Neural cell (in vitro differentiated cells): Measurements from ENCODE around the gene KRTAP29-1.

Source experiments
- POLR2AphosphoS5 ChIP-seq: IDR thresholded peaks from 2 replicates; pipeline ENCODE4 v1.6.1; 2012
- RAD21 ChIP-seq: fragments of 450-650 bp; conservative IDR thresholded peaks from 2 replicates; pipeline ENCODE4 v1.6.1; 2014; ENCODE audit warnings: antibody characterized with exemption, mild to moderate bottlenecking, moderate library complexity
- SMC3 ChIP-seq: fragments of 450-650 bp; conservative IDR thresholded peaks from 2 replicates; pipeline ENCODE4 v1.6.1; 2014; ENCODE audit warnings: antibody characterized with exemption, mild to moderate bottlenecking, moderate library complexity; ENCODE audit not compliant: poor library complexity
- TAF1 ChIP-seq: IDR thresholded peaks from 2 replicates; pipeline ENCODE4 v1.6.1; 2012; ENCODE audit warnings: low read depth
- TF ChIP-seq, protein P1 (sequence below): fragments of 450-650 bp; IDR thresholded peaks from 2 replicates; pipeline ENCODE4 v1.5.1; 2014; ENCODE audit warnings: antibody characterized with exemption, mild to moderate bottlenecking, moderate library complexity; ENCODE audit not compliant: poor library complexity, severe bottlenecking
- TF ChIP-seq, protein P2 (sequence below): IDR thresholded peaks from 2 replicates; pipeline ENCODE4 v1.6.1; 2012; ENCODE audit warnings: borderline replicate concordance

DNA sequence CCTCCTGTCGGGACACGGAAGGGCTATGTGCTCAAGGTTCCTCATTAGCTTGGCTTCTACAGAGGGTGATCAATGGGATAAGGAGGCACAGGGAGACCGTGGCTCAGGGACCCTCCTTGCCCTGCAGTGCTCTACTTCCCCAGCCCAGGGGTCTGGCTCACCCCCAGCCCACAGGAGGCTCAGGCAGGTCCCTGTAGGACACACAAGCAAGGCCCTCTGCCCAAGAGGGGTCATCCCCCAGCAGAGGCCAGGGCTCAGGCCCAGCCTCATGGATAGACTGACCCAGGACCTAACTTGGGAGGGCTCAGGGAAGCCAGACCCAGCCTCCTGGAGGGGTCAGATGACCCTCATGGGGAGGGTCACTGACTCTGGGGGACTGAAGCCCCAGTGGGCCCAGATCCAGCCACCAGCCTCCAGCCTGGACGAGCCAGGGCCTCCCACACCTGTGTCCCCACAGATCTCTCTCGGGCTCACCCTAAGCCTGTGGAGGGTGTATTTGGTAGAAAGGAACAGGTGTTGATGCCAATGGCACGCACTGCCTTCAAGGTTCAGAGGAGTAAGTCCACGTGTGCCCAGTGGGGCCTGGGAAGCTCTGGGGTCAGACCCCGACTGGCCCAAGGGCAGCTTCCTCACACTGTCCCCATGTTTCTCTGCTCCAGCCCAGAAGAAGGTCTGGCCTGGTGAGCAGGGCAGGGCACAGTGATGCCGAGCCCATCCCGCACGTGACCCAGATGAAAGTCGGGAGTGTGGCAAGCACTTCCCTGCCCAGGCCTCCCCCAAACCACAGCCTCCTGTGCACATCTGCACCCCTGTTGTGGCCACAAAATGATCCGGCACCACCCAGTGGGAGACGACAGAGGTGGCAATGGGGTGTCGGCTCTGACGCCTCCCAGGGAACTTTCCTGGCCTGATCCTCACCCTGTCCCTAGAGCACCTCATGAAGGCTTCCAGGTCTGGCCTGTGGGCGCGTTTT is 23.8 kb upstream of the KRTAP29-1 start:
- TF ChIP-seq SMC3 (no peak), TAF1 (no peak), POLR2AphosphoS5 (no peak), RAD21 (no peak)
- TF ChIP-seq, protein P1, sequence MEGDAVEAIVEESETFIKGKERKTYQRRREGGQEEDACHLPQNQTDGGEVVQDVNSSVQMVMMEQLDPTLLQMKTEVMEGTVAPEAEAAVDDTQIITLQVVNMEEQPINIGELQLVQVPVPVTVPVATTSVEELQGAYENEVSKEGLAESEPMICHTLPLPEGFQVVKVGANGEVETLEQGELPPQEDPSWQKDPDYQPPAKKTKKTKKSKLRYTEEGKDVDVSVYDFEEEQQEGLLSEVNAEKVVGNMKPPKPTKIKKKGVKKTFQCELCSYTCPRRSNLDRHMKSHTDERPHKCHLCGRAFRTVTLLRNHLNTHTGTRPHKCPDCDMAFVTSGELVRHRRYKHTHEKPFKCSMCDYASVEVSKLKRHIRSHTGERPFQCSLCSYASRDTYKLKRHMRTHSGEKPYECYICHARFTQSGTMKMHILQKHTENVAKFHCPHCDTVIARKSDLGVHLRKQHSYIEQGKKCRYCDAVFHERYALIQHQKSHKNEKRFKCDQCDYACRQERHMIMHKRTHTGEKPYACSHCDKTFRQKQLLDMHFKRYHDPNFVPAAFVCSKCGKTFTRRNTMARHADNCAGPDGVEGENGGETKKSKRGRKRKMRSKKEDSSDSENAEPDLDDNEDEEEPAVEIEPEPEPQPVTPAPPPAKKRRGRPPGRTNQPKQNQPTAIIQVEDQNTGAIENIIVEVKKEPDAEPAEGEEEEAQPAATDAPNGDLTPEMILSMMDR: no peak
- TF ChIP-seq, protein P2, sequence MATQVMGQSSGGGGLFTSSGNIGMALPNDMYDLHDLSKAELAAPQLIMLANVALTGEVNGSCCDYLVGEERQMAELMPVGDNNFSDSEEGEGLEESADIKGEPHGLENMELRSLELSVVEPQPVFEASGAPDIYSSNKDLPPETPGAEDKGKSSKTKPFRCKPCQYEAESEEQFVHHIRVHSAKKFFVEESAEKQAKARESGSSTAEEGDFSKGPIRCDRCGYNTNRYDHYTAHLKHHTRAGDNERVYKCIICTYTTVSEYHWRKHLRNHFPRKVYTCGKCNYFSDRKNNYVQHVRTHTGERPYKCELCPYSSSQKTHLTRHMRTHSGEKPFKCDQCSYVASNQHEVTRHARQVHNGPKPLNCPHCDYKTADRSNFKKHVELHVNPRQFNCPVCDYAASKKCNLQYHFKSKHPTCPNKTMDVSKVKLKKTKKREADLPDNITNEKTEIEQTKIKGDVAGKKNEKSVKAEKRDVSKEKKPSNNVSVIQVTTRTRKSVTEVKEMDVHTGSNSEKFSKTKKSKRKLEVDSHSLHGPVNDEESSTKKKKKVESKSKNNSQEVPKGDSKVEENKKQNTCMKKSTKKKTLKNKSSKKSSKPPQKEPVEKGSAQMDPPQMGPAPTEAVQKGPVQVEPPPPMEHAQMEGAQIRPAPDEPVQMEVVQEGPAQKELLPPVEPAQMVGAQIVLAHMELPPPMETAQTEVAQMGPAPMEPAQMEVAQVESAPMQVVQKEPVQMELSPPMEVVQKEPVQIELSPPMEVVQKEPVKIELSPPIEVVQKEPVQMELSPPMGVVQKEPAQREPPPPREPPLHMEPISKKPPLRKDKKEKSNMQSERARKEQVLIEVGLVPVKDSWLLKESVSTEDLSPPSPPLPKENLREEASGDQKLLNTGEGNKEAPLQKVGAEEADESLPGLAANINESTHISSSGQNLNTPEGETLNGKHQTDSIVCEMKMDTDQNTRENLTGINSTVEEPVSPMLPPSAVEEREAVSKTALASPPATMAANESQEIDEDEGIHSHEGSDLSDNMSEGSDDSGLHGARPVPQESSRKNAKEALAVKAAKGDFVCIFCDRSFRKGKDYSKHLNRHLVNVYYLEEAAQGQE: no peak
